HEK293T (cell line): ENCODE measurements around the gene ALKBH8.

Experiments
- CTBP1 ChIP-seq: fragments of 450-650 bp; IDR thresholded peaks from 2 replicates; pipeline ENCODE4 v1.6.1; 2016; ENCODE audit warnings: borderline replicate concordance
- FOXK2 ChIP-seq: fragments of 450-650 bp; IDR thresholded peaks from 2 replicates; pipeline ENCODE4 v1.6.1; 2016; ENCODE audit warnings: mild to moderate bottlenecking
- FOXM1 ChIP-seq: fragments of 450-650 bp; IDR thresholded peaks from 2 replicates; pipeline ENCODE4 v1.6.1; 2017; ENCODE audit warnings: mild to moderate bottlenecking, borderline replicate concordance
- NFRKB ChIP-seq: fragments of 450-650 bp; IDR thresholded peaks from 2 replicates; pipeline ENCODE4 v1.6.1; 2016; ENCODE audit warnings: mild to moderate bottlenecking, moderate library complexity
- TF ChIP-seq, protein P1 (sequence below): fragments of 450-650 bp; IDR thresholded peaks from 2 replicates; pipeline ENCODE4 v1.6.1; 2016

DNA sequence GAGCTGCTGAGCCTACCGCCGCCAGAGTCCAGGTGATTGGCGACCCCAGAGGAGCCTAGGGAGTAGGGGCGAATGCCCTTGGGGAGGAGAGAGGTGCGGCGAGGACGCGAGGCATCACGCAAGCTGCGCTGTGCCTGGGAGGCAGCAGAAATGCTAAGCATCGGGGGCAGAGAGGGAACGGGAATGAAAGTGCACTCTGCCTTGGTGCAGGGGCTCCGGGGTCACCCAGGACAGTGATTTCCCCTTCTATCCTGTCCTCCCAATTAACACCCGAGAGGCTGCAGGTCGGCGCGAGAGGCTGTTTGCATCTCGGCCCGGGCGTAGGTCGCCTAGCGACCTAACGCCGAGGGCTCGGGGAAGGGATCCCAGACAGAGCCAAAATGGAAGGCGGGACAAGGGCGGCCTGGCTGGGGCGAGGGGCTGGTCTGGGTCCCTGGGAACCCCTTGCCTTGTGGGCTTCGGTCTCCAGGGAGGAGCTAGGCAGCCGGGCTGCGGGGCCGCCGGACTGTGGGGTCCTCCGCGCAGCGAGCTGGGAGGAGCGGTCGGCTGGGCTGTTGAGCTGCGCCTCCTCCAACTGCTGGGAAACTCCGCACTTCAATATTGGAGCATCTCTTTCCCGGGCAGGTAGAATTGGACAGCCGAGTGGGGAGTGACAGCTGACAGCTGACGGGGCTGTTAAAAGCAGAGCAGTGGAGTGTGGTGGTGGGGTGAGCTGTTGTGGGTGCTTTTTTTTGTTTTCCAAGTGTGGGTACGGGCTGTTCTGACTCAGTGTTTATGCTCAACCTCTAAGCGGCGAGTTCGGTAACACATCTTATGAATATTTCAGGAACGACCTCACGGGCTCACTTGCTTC lies 26.1 kb upstream of the ALKBH8 start:
- TF ChIP-seq FOXM1 (no peak), NFRKB (no peak), CTBP1 (no peak), FOXK2 (no peak)
- TF ChIP-seq, protein P1, sequence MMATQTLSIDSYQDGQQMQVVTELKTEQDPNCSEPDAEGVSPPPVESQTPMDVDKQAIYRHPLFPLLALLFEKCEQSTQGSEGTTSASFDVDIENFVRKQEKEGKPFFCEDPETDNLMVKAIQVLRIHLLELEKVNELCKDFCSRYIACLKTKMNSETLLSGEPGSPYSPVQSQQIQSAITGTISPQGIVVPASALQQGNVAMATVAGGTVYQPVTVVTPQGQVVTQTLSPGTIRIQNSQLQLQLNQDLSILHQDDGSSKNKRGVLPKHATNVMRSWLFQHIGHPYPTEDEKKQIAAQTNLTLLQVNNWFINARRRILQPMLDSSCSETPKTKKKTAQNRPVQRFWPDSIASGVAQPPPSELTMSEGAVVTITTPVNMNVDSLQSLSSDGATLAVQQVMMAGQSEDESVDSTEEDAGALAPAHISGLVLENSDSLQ, result no peak
